Measurements from ENCODE around the gene C5orf22.

DNA sequence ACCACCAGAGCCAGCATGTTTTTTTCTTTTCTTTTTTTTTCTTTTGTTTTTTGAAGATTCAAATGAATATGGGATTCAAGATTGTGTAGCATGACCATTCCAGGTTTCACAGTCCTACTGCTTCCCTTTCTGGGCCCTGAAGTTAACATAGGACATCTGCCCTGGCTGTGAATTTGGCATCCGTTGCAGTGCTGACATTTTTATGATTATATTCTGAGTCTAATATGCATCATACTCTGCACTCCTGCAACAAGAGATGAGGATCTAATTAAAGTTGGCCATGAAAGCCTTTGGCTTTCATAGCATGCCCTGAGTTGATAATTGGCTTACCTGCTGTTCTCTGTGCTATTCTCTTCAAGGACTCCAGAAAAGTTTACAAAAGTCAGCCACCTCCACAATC, 29.8 kb downstream of the C5orf22 start:
- TF ChIP-seq, protein P1, sequence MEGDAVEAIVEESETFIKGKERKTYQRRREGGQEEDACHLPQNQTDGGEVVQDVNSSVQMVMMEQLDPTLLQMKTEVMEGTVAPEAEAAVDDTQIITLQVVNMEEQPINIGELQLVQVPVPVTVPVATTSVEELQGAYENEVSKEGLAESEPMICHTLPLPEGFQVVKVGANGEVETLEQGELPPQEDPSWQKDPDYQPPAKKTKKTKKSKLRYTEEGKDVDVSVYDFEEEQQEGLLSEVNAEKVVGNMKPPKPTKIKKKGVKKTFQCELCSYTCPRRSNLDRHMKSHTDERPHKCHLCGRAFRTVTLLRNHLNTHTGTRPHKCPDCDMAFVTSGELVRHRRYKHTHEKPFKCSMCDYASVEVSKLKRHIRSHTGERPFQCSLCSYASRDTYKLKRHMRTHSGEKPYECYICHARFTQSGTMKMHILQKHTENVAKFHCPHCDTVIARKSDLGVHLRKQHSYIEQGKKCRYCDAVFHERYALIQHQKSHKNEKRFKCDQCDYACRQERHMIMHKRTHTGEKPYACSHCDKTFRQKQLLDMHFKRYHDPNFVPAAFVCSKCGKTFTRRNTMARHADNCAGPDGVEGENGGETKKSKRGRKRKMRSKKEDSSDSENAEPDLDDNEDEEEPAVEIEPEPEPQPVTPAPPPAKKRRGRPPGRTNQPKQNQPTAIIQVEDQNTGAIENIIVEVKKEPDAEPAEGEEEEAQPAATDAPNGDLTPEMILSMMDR (IDR thresholded peaks at IDR 0.05) = no peak
- no peak for TF ChIP-seq POLR2A (IDR thresholded peaks at IDR 0.05)

Measured in testis (tissue), 2 donors.